ENCODE data around the gene TBC1D22A. TPM values are rescaled to one million over a fixed set of nuclear protein-coding genes. Genes with fewer than 3 reads are reported as not detected.
A peak's percentile ranks its signal among the peaks of the same experiment; 100 is the strongest.

TBC1D22A gene
- polyA plus RNA-seq, 1 donor (not counting 4 experiments of a cell fraction or from before 2014, with no cell fraction given) = 20.9 TPM

GRCh38 chr22:46753761-46754109 lies 8.7 kb upstream of the TBC1D22A start:
- Histone ChIP-seq H3K27ac (ENCODE audit: control insufficient read depth, insufficient read depth, low read length) (peak overlapping the region; percentile 77), H3K4me3 (ENCODE audit: control insufficient read depth in 2 of 3, extremely low read depth in 1 of 3, insufficient read depth in 2 of 3, low read depth in 1 of 3, low read length in 3 of 3) (no peak overlapping the region), H3K27me3 (ENCODE audit: control insufficient read depth, extremely low read depth, insufficient read depth, low read length) (peaks cover 3% of the 10 kb centered on the region), H3K79me2 (ENCODE audit: control insufficient read depth, insufficient read depth, low read length) (no peaks in the 10 kb centered on the region), H3K36me3 (ENCODE audit: control insufficient read depth in 2 of 2, extremely low read depth in 1 of 2, insufficient read depth in 2 of 2, low read length in 2 of 2) (no peaks in the 10 kb centered on the region), H3K9me3 (ENCODE audit: control insufficient read depth, low read depth, low read length) (no peaks in the 10 kb centered on the region), H3K4me1 (ENCODE audit: control insufficient read depth, extremely low read depth, insufficient read depth, low read length) (peaks cover 14% of the 10 kb centered on the region), H2AFZ (ENCODE audit: control insufficient read depth, low read length) (no peak overlapping the region), H3K9me1 (ENCODE audit: control insufficient read depth, extremely low read depth, insufficient read depth, low read length) (no peaks in the 10 kb centered on the region), H3K4me2 (ENCODE audit: control insufficient read depth, extremely low read depth, insufficient read depth, low read depth, low read length) (peak overlapping the region; percentile 37), H4K20me1 (ENCODE audit: control insufficient read depth, extremely low read depth, insufficient read depth, low read length) (no peaks in the 10 kb centered on the region), H3K9ac (ENCODE audit: control insufficient read depth, extremely low read depth, insufficient read depth, low read length) (peak overlapping the region; percentile 65)
- dilution Hi-C loops (cut with MboI; ENCODE audit: extremely low pct_ligation_motif_present, low sequenced_read_pairs) = no loop called here
- FAIRE-seq (no peak), DNase-seq (ENCODE audit: low read depth, low spot score) (no peak)
- TF ChIP-seq, protein P1, sequence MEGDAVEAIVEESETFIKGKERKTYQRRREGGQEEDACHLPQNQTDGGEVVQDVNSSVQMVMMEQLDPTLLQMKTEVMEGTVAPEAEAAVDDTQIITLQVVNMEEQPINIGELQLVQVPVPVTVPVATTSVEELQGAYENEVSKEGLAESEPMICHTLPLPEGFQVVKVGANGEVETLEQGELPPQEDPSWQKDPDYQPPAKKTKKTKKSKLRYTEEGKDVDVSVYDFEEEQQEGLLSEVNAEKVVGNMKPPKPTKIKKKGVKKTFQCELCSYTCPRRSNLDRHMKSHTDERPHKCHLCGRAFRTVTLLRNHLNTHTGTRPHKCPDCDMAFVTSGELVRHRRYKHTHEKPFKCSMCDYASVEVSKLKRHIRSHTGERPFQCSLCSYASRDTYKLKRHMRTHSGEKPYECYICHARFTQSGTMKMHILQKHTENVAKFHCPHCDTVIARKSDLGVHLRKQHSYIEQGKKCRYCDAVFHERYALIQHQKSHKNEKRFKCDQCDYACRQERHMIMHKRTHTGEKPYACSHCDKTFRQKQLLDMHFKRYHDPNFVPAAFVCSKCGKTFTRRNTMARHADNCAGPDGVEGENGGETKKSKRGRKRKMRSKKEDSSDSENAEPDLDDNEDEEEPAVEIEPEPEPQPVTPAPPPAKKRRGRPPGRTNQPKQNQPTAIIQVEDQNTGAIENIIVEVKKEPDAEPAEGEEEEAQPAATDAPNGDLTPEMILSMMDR (optimal IDR thresholded peaks at IDR 0.05 in 1 of 3, IDR thresholded peaks at IDR 0.05 in 1 of 3, conservative IDR thresholded peaks at IDR 0.05 in 1 of 3; ENCODE audit: extremely low read depth in 1 of 3, insufficient read depth in 2 of 3, low read length in 3 of 3) = no peak
- TF ChIP-seq EZH2 (IDR thresholded peaks at IDR 0.05; ENCODE audit: low read length) = no peak

DNA sequence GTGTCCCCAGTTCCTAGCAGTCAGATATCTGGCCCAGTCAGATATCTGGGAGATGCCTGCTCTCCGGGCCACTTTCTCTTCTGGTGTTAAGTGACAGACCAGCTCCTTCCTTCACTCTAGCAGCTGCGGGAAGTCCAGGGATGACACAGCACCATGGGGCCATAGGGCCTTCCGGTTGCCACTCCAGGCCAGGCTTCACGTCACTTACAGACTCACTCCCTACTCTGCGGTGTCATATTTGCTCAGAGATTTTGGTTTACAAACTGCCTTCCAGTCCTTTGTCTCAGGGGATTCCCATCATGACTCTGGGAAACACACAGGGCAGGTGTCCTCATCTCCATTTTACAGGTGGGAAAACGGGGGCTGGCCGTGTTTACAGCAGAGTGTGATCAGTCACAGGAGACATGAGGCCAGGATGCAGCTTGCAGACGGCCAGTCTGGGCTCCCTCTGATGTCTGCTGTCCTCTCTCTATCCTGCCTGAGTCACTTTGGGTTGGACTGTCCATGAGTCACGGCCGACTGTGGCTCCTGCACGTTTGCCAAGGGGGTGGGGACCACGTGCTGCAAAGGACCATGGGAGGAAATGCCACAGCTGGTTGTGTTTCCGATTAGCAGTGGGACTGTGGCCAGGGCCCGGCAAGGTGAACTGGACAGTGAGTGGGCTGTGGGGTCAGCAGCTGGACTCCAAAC lies 8.2 kb upstream of the TBC1D22A start:
- peak overlapping the region; percentile 77 for H3K27ac ChIP-seq (ENCODE audit: control insufficient read depth, insufficient read depth, low read length)
- DNase-seq (ENCODE audit: low read depth, low spot score) = peak; percentile 83
- H3K9ac ChIP-seq (ENCODE audit: control insufficient read depth, extremely low read depth, insufficient read depth, low read length) = peak overlapping the region; percentile 65
- peak overlapping the region; percentile 37 for H3K4me2 ChIP-seq (ENCODE audit: control insufficient read depth, extremely low read depth, insufficient read depth, low read depth, low read length)
- no peaks in the 10 kb centered on the region for H3K36me3 ChIP-seq (ENCODE audit: control insufficient read depth in 2 of 2, extremely low read depth in 1 of 2, insufficient read depth in 2 of 2, low read length in 2 of 2)
- H3K9me1 ChIP-seq (ENCODE audit: control insufficient read depth, extremely low read depth, insufficient read depth, low read length) = no peaks in the 10 kb centered on the region
- H3K4me1 ChIP-seq (ENCODE audit: control insufficient read depth, extremely low read depth, insufficient read depth, low read length) = peaks cover 14% of the 10 kb centered on the region
- TF ChIP-seq EZH2 (IDR thresholded peaks at IDR 0.05; ENCODE audit: low read length) = no peak
- TF ChIP-seq, protein P1 (optimal IDR thresholded peaks at IDR 0.05 in 1 of 3, IDR thresholded peaks at IDR 0.05 in 1 of 3, conservative IDR thresholded peaks at IDR 0.05 in 1 of 3; ENCODE audit: extremely low read depth in 1 of 3, insufficient read depth in 2 of 3, low read length in 3 of 3) = peak in 1 of 3 experiments; percentile 3
- peak overlapping the region in 1 of 3 experiments; percentile 5 for H3K4me3 ChIP-seq (ENCODE audit: control insufficient read depth in 2 of 3, extremely low read depth in 1 of 3, insufficient read depth in 2 of 3, low read depth in 1 of 3, low read length in 3 of 3)
- FAIRE-seq = peak; percentile 99
- dilution Hi-C loops (cut with MboI; ENCODE audit: extremely low pct_ligation_motif_present, low sequenced_read_pairs) = no loop called here
- H2AFZ ChIP-seq (ENCODE audit: control insufficient read depth, low read length) = peak overlapping the region; percentile 27
- no peaks in the 10 kb centered on the region for H3K9me3 ChIP-seq (ENCODE audit: control insufficient read depth, low read depth, low read length)
- no peaks in the 10 kb centered on the region for H3K27me3 ChIP-seq (ENCODE audit: control insufficient read depth, extremely low read depth, insufficient read depth, low read length)
- no peaks in the 10 kb centered on the region for H4K20me1 ChIP-seq (ENCODE audit: control insufficient read depth, extremely low read depth, insufficient read depth, low read length)
- H3K79me2 ChIP-seq (ENCODE audit: control insufficient read depth, insufficient read depth, low read length) = no peaks in the 10 kb centered on the region

Data from keratinocyte (primary cell).